Gastroesophageal sphincter (tissue), 4 donors: ENCODE results near the gene GPR39. TPM values are rescaled to one million over a fixed set of nuclear protein-coding genes. Genes with fewer than 3 reads are reported as not detected.

Experiments used
- ATAC-seq: fragments of 150-250 bp; one replicate; pipeline ENCODE4 v1.9.1; 2016; ENCODE audit warnings: mild to moderate bottlenecking, moderate library complexity
- H3K27ac ChIP-seq, 4 donors: fragments of 200-600 bp; sonication (generic) in 3 of 4; 1 replicate in 3 of 4; 2 replicates in 1 of 4; pipeline ENCODE4 v1.5.1; 2016 to 2019
- H3K27me3 ChIP-seq: fragments of 200-600 bp; sonication (generic); one replicate; pipeline ENCODE4 v1.5.1; 2019
- H3K36me3 ChIP-seq, 2 donors: fragments of 200-600 bp; sonication (generic); one replicate each; pipeline ENCODE4 v1.5.1; 2019; ENCODE audit warnings: control low read depth in 1 of 2
- H3K4me1 ChIP-seq, 3 donors: fragments of 200-600 bp; sonication (generic); 1 replicate in 2 of 3; 2 replicates in 1 of 3; pipeline ENCODE4 v1.5.1; 2016 to 2019; ENCODE audit warnings: control low read depth in 2 of 3
- H3K4me3 ChIP-seq, 2 donors: fragments of 200-600 bp; sonication (generic); one replicate each; pipeline ENCODE4 v1.5.1; 2019; ENCODE audit warnings: mild to moderate bottlenecking in 1 of 2, moderate library complexity in 1 of 2
- H3K9me3 ChIP-seq, 3 donors: fragments of 200-600 bp; sonication (generic); one replicate each; pipeline ENCODE4 v1.5.1; 2017 to 2019; ENCODE audit warnings: control low read depth in 2 of 3
- CTCF ChIP-seq, 4 experiments: fragments of 200-600 bp in 2 of 4; fragments of 450-650 bp in 2 of 4; sonication (generic) in 1 of 4; IDR thresholded peaks; one replicate each; pipeline ENCODE4 v1.5.1; 2017 to 2019; ENCODE audit warnings: antibody characterized with exemption in 4 of 4, mild to moderate bottlenecking in 2 of 4, moderate library complexity in 2 of 4
- EP300 ChIP-seq: sonication (generic); formaldehyde crosslinking; IDR thresholded peaks from one replicate; pipeline ENCODE4 v1.6.1; 2017; ENCODE audit warnings: antibody characterized with exemption, mild to moderate bottlenecking
- POLR2A ChIP-seq, 2 donors: fragments of 450-650 bp; IDR thresholded peaks; one replicate each; pipeline ENCODE4 v1.6.1; 2017; ENCODE audit warnings: antibody characterized with exemption in 2 of 2, mild to moderate bottlenecking in 2 of 2, moderate library complexity in 1 of 2
- POLR2AphosphoS5 ChIP-seq: sonication (generic); formaldehyde crosslinking; IDR thresholded peaks from one replicate; pipeline ENCODE4 v1.6.1; 2017; ENCODE audit warnings: antibody characterized with exemption
- WGBS, 2 donors: methylation state at CpG; one replicate each; pipeline ENCODE4 v1.1.5; 2018; ENCODE audit warnings: low coverage in 1 of 2; 5-methylcytosine and 5-hydroxymethylcytosine counted together
- total RNA-seq, 4 donors: library from RNA; depleted of rRNA; stranded (reverse); fragments of >200 nt; gene quantifications; one replicate each; pipeline ENCODE4 v1.1.0, GENCODE V29; 2016

GPR39 gene
- total RNA-seq, 4 donors from 2014 or later, result 0.46 to 2.6 (median 0.69) TPM; not detected in 1

GRCh38 chr2:132604561-132604960, 188.0 kb downstream of the GPR39 start:
- no peak overlapping the region for H3K27ac ChIP-seq
- TF ChIP-seq POLR2A (IDR thresholded peaks at IDR 0.05), result no peak
- TF ChIP-seq EP300, result no peak
- TF ChIP-seq POLR2AphosphoS5, result no peak
- TF ChIP-seq CTCF (IDR thresholded peaks at IDR 0.05), result no peak
- no peaks in the 10 kb centered on the region for H3K4me1 ChIP-seq
- H3K4me3 ChIP-seq, result no peak overlapping the region
- no peak for ATAC-seq
- 70 to 72% methylated on average over 1 of the region's 1 CpG for WGBS, 2 donors
- peaks cover 1% of the 10 kb centered on the region for H3K27me3 ChIP-seq
- no peaks in the 10 kb centered on the region for H3K9me3 ChIP-seq
- H3K36me3 ChIP-seq, result no peaks in the 10 kb centered on the region

- 71 to 74% methylated on average over 6 to 9 of the region's 14 CpGs for WGBS, 2 donors
- Histone ChIP-seq H3K27ac (no peak overlapping the region), H3K4me3 (no peak overlapping the region), H3K9me3 (no peaks in the 10 kb centered on the region), H3K36me3 (no peaks in the 10 kb centered on the region), H3K27me3 (no peaks in the 10 kb centered on the region), H3K4me1 (no peaks in the 10 kb centered on the region)
- TF ChIP-seq POLR2AphosphoS5 (no peak), EP300 (no peak), CTCF (IDR thresholded peaks at IDR 0.05) (no peak), POLR2A (IDR thresholded peaks at IDR 0.05) (no peak)
- no peak for ATAC-seq
Measured at GRCh38 chr2:132605236-132606180, 188.9 kb downstream of the GPR39 start.

- H3K36me3 ChIP-seq, result no peaks in the 10 kb centered on the region
- H3K9me3 ChIP-seq, result no peaks in the 10 kb centered on the region
- WGBS, 2 donors, result 80% methylated on average over 1 of the region's 8 CpGs; no CpG with 5 or more reads in 1 of the 2 donors
- H3K27me3 ChIP-seq, result no peaks in the 10 kb centered on the region
- no peaks in the 10 kb centered on the region for H3K4me1 ChIP-seq
- no peak overlapping the region for H3K27ac ChIP-seq
- TF ChIP-seq POLR2A (IDR thresholded peaks at IDR 0.05) (no peak), CTCF (IDR thresholded peaks at IDR 0.05) (no peak), POLR2AphosphoS5 (no peak), EP300 (no peak)
- ATAC-seq, result no peak
- no peak overlapping the region for H3K4me3 ChIP-seq
Measured at GRCh38 chr2:132606649-132607048, 190.0 kb downstream of the GPR39 start.

GRCh38 chr2:132607426-132608090, 191.0 kb downstream of the GPR39 start:
- TF ChIP-seq POLR2A (IDR thresholded peaks at IDR 0.05), result no peak
- TF ChIP-seq CTCF (IDR thresholded peaks at IDR 0.05), result no peak
- TF ChIP-seq POLR2AphosphoS5, result no peak
- no peak for TF ChIP-seq EP300
- no peak for ATAC-seq

More at GRCh38 chr2:132607426-132608090, 191.0 kb downstream of the GPR39 start:
- 81 to 90% methylated on average over 3 to 4 of the region's 4 CpGs for WGBS, 2 donors
- H3K9me3 ChIP-seq, result no peaks in the 10 kb centered on the region
- H3K4me1 ChIP-seq, result no peaks in the 10 kb centered on the region
- no peaks in the 10 kb centered on the region for H3K27me3 ChIP-seq
- H3K27ac ChIP-seq, result no peak overlapping the region
- H3K4me3 ChIP-seq, result no peak overlapping the region
- H3K36me3 ChIP-seq, result no peaks in the 10 kb centered on the region
